ENCODE measurements around the gene S100A14. TPM values are rescaled to one million over a fixed set of nuclear protein-coding genes. Genes with fewer than 3 reads are reported as not detected.

S100A14 gene
- total RNA-seq, 1 experiment from 2014 or later = 252 TPM

DNA sequence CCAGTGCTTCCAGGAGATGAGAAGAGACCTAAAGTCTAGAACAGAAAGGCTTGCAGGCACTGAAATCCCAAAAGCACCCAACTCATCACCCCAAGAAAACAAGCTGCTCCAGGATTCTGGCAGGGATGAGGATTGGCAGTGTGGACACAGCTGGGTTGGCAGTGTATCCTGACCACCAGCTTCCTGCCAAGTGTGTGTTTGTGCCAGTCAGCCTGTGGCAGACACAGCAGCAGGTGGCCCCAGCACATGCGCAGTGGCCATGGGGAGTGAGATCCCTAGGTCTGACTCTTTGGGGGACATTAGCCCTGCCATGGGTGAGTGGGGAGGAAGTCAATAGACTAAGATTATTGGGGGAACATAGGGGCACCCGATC lies 33.7 kb upstream of the S100A14 start:
- ChIA-PET CTCF (no interaction called here), POLR2A (interaction anchor here (1.1 to 2.8 kb wide), 2 partner anchors 16 to 23 kb away, joined by 4 to 12 read pairs; partner anchors contain the start of genes CHTOP and S100A13), RAD21 (ENCODE audit: low non-redundant PET in 1 of 2, low total read pairs in 2 of 2, uncharacterized antibody in 2 of 2, unreplicated experiment in 2 of 2) (no interaction called here)
- H3K4me1 ChIP-seq (ENCODE audit: control insufficient read depth in 1 of 2, insufficient read depth in 2 of 2, low read length in 2 of 2) = peaks cover 0 to 10% of the 10 kb centered on the region in 2 experiments; a peak in 2 of 4 replicates
- H3K4me2 ChIP-seq (ENCODE audit: low read length) = no peak overlapping the region
- H3K27me3 ChIP-seq (ENCODE audit: insufficient read depth, low read length) = no peaks in the 10 kb centered on the region
- TF ChIP-seq SIN3A (IDR thresholded peaks at IDR 0.05; ENCODE audit: low read depth) = no peak
- TF ChIP-seq EZH2phosphoT487 (IDR thresholded peaks at IDR 0.05; ENCODE audit: borderline replicate concordance) = no peak
- TF ChIP-seq ZNF274 (IDR thresholded peaks at IDR 0.05; ENCODE audit: low read depth, low read length) = no peak
- TF ChIP-seq, protein P1, sequence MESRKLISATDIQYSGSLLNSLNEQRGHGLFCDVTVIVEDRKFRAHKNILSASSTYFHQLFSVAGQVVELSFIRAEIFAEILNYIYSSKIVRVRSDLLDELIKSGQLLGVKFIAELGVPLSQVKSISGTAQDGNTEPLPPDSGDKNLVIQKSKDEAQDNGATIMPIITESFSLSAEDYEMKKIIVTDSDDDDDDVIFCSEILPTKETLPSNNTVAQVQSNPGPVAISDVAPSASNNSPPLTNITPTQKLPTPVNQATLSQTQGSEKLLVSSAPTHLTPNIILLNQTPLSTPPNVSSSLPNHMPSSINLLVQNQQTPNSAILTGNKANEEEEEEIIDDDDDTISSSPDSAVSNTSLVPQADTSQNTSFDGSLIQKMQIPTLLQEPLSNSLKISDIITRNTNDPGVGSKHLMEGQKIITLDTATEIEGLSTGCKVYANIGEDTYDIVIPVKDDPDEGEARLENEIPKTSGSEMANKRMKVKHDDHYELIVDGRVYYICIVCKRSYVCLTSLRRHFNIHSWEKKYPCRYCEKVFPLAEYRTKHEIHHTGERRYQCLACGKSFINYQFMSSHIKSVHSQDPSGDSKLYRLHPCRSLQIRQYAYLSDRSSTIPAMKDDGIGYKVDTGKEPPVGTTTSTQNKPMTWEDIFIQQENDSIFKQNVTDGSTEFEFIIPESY (IDR thresholded peaks at IDR 0.05; ENCODE audit: extremely low read depth, insufficient replicate concordance, low read length) = no peak
- H3K9me2 ChIP-seq (ENCODE audit: insufficient read depth) = no peaks in the 10 kb centered on the region
- ATAC-seq = 0 out of 2 replicates have a peak, but pooled peaks have one; percentile 23
- no peak overlapping the region for H3K27ac ChIP-seq (ENCODE audit: low read depth, low read length)
- BruUV-seq (replicated peaks) = no TSS peak
- no peaks in the 10 kb centered on the region for H3K9me3 ChIP-seq (ENCODE audit: control insufficient read depth in 1 of 2, insufficient read depth in 1 of 2, low read depth in 1 of 2, low read length in 2 of 2)
- H2AFZ ChIP-seq (ENCODE audit: low read depth, low read length, poor library complexity, severe bottlenecking) = no peak overlapping the region
- intact Hi-C loops (cut with micrococcal nuclease) = no loop called here
- H3K36me3 ChIP-seq (ENCODE audit: control insufficient read depth in 1 of 2, insufficient read depth in 2 of 2, low read length in 2 of 2) = peaks cover 11 to 16% of the 10 kb centered on the region in 2 experiments
- no peaks in the 10 kb centered on the region for H4K20me1 ChIP-seq (ENCODE audit: insufficient read depth)
- H3K79me2 ChIP-seq (ENCODE audit: insufficient read depth, low read length) = peaks cover 3% of the 10 kb centered on the region; the same call in 1 of the 2 replicates
- H3K4me3 ChIP-seq (replicated peaks in 1 of 2; ENCODE audit: low read depth in 1 of 2, low read length in 2 of 2) = no peak overlapping the region
- no peak overlapping the region for H3K9ac ChIP-seq (ENCODE audit: low read length)
- DNase-seq (ENCODE audit: low read depth, low spot score) = no peak

DNA sequence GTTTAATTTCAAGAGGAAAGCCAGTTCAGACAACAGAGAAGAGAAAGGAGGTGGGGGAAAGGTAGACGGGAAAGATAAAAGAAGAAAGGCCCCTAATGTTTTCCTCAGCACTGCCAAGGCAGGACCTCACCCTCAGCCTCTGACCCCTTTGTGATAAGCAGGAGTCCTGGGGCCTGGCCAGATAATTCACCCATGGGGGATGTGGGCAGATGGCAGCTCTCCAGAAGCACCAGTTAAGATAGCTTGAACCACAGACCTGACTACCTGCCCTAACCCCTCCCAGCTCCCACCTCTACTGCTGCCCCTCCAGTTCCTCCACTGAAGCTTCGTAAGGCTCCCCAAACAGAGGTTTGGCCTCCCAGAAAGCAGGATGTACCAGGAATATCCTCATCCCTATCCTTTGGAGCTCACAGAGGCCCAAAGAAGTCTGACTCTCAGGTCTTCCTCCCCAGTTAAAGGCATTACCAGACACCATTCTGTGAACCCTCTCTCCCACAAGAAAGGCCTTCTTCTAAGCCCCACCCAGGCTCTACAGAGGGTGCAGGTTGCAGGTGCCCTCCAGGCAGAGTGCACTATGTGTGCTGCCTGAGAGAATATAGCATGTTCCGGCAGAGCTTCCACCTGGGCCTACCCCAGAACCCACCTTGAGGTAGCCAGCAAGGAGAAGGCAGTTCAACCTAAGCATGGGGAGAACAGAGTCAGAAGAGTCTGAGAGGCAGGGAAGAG lies 33.2 kb upstream of the S100A14 start:
- ATAC-seq = peak; percentile 11
- Histone ChIP-seq H3K79me2 (ENCODE audit: insufficient read depth, low read length) (peaks cover 8% of the 10 kb centered on the region; the same call in 1 of the 2 replicates), H2AFZ (ENCODE audit: low read depth, low read length, poor library complexity, severe bottlenecking) (no peak overlapping the region), H4K20me1 (ENCODE audit: insufficient read depth) (no peaks in the 10 kb centered on the region), H3K4me1 (ENCODE audit: control insufficient read depth in 1 of 2, insufficient read depth in 2 of 2, low read length in 2 of 2) (peaks cover 0 to 10% of the 10 kb centered on the region in 2 experiments; a peak in 2 of 4 replicates), H3K27ac (ENCODE audit: low read depth, low read length) (no peak overlapping the region), H3K36me3 (ENCODE audit: control insufficient read depth in 1 of 2, insufficient read depth in 2 of 2, low read length in 2 of 2) (peaks cover 17 to 21% of the 10 kb centered on the region in 2 experiments), H3K27me3 (ENCODE audit: insufficient read depth, low read length) (no peaks in the 10 kb centered on the region), H3K9me2 (ENCODE audit: insufficient read depth) (no peaks in the 10 kb centered on the region), H3K9me3 (ENCODE audit: control insufficient read depth in 1 of 2, insufficient read depth in 1 of 2, low read depth in 1 of 2, low read length in 2 of 2) (no peaks in the 10 kb centered on the region), H3K9ac (ENCODE audit: low read length) (no peak overlapping the region), H3K4me3 (replicated peaks in 1 of 2; ENCODE audit: low read depth in 1 of 2, low read length in 2 of 2) (no peak overlapping the region), H3K4me2 (ENCODE audit: low read length) (no peak overlapping the region)
- no TSS peak for BruUV-seq (replicated peaks)
- RAD21 ChIA-PET (ENCODE audit: low non-redundant PET in 1 of 2, low total read pairs in 2 of 2, uncharacterized antibody in 2 of 2, unreplicated experiment in 2 of 2) = no interaction called here
- intact Hi-C loops (cut with micrococcal nuclease) = no loop called here
- CTCF ChIA-PET = no interaction called here
- TF ChIP-seq EZH2phosphoT487 (IDR thresholded peaks at IDR 0.05; ENCODE audit: borderline replicate concordance) (no peak), ZNF274 (IDR thresholded peaks at IDR 0.05; ENCODE audit: low read depth, low read length) (no peak), TCF7L2 (IDR thresholded peaks at IDR 0.05; ENCODE audit: borderline replicate concordance, extremely low read depth, insufficient read depth, insufficient read length) (no peak)
- DNase-seq (ENCODE audit: low read depth, low spot score) = no peak
- POLR2A ChIA-PET = interaction anchor here (1.1 to 2.8 kb wide), 2 partner anchors 15 to 22 kb away, joined by 4 to 12 read pairs; partner anchors contain the start of genes CHTOP and S100A13

Measured in HCT116 (cell line).